ENCODE measurements around the gene ATP11C.

Gene ATP11C

DNA sequence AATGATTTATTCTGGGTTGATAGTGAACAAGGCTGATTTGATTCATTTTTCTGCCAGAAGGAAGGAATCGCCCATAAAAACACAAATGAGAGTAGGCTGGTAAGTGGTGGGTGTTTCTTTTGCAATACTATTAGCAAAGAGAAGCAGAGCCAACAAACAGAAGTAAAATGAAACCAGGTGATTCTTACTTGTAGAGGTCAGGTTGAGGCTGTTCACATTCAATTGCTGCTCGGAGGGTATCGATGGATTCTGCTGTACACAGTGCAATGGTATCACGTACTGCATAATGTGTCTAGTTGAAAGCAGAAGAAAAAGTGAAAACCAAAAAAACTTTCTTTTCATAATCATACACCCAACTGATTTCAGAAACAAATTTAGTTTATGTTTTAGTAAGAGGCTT lies 130.8 kb downstream of the ATP11C start:
- DNase-seq = no peak

DNA sequence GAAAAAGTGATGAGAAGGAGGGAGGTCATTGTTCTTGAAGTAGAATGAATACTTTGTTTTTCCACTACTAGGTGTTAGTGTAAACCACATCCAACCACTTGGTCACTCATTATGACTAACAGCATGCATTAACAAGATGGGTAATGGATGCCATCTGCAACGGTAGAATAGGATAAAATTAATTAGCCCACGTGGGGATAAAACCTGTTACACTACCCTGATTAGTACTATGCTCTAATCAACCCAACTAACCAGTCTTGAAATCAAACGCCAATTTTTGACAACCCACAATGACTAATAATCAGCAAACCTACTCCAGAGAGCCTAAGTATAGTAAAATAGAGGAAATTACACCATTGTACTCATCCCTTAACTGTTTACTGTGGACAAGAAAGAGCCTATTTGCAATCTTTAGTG lies 131.4 kb downstream of the ATP11C start:
- DNase-seq = no peak

DNA sequence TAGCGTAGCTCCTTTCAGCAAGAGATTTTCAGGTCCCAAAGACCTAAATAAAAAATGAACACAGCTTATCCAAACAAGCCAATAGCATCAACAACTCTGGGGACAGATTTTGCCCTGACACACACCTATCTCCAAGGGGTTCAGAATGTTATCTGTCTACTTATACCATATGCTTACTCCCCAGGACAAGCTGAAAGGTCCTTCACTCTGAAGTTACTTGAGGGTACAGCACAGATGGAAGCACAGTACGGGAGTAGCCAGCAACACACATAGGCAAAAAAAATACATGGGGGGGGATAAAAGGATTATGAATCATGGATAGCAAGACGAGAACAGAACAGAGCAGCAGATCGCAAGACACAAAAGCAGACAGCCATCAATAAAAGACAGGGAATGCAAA lies 134.2 kb downstream of the ATP11C start:
- no peak for DNase-seq

DNA sequence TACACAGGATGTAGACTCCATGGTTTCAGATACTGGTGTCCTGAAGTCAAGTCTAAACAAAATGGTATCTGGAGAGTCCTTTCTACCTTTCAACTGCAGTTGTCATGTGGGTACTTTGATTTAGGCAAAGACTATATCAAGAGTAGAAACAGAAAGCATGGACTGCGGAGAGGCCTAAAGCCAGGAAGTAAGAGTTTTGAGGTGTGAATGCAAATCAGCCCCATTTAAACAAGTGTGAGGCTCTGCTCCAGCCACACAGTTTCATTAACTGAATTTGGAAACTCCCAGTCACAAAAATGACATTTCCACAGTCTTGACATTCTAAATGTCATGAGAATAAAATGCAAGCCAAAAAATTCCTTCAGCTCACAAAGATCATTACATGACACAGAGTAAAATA lies 137.7 kb downstream of the ATP11C start:
- no peak for DNase-seq

DNA sequence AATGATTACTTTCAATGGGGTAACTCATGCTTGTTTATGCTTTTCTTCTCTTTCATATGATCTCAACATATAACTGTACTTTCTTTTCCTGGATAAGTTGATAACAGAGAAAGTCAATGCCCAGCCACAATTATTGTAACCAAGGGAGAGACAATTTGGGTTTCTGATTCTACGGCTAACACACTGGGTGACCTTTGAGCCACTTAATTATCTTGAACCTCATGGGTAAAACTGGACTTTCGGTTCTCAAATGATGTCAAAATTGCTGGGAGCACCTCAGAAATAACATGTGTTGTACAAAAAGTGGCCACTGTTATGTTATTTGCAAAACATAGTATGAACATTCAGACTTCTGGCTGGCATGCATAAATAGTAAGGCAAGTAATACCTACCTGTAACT lies 145.3 kb downstream of the ATP11C start:
- no peak for DNase-seq

DNA sequence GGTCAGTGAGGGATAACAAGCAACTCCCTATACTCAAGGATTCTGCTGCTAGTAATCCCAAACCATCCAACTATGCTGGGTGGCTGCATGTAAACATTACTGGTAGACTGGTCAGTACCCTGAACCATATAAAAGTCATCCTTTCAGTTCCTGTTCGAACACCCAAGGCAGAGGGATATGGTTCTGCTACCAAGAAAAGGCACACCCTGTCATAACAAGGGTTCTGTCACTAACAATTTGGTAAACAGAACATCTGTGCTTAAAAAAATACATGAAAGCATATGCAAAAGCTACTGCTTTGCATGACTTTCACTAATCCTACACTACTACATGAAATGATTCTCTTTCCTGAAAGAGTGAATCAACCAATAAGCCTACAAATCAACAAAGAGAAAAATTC lies 148.0 kb downstream of the ATP11C start:
- DNase-seq = no peak

DNA sequence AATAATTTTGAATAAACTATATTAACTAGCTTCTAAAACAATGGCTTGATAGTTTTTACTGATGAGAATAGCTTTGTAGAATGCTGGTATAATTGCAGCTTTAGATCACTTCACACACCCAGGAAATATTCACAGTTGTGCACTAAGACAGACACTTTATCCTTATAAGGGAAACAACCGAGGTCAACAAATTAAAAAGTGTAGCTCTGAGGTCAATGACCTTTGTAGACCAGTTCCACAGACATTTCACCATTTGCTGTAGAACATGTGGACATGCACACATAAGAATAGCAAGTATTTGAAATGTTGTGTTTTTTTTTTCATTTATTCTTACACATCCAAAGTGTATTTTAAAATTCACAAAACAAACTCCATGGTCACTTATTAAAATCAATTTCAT lies 148.9 kb downstream of the ATP11C start:
- no peak for DNase-seq

DNA sequence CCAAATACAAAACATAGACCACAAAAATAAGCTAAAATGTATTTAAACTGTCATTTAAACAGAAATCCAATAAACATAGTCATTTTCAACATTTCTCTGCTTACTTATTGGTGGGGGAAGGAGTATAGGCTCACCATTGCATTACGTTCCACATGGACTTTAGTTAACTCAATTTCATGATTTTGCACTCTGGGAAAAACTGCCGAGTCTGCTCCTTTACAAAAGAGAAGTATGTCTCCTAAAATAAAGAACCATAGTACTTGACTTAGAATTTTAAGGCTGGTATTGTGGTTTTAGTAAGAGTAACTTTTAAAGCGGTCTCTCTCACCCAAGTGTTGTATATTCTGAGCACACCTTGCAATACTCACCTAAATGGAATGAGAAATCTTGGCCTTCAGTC lies 149.8 kb downstream of the ATP11C start:
- DNase-seq = no peak

DNA sequence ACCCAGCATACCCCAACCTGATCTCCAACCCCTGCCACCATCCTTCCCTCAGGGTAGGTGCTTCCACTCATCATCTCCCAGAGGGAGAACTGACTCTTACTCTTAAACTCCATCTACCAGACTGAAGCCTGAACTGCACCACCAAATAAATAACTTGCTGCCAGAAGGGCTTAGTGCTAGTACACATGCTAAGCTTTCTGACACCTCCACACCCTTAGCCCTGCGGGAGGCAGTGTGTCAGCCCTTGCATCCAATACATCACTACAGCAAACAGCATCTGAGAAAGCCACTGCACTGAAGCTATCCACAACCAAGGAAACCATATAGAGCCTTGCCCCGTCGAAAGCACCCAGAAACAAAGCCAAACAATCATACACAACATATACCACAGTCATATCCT lies 156.3 kb downstream of the ATP11C start:
- no peak for DNase-seq

DNA sequence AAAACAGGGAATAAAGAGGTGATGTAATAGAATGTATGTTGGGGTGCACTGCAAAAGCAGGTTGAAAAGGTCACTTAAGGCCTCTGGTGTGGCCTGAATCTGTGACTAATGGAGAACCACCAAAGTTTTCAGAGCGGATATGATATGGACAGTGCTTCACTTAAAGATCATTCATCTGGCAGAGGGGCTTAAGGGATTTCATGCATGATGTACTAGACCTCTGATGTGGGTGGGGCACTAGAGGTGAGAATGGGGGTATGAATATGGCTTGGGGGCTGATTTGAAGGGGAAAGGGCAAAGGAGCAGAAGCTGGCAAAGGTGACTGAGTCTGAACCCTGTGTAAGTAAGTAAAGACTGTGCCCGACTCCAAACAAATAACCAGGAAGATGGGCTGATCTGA lies 162.5 kb downstream of the ATP11C start:
- DNase-seq = no peak

DNA sequence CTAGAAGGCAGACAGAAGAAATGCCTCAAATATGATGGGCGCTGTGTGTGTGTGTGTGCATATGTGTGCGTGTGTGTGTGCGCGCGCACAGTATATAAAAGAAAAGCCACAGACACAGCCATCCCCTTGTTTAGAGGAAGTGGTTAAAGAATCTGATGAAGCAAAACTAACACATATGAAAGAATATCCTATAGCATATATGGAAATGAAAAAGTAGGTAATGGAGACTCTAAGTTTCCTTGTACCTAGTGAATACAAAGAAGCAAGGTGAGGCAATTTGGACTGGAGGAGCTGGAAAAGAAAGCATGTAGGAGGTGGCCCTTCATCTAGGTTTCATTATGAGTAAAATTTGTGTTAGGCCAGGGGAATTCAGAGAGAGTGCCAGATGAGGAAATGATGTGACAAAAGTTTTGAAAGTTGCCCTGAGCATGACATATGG lies 166.3 kb downstream of the ATP11C start:
- no peak for DNase-seq

DNA sequence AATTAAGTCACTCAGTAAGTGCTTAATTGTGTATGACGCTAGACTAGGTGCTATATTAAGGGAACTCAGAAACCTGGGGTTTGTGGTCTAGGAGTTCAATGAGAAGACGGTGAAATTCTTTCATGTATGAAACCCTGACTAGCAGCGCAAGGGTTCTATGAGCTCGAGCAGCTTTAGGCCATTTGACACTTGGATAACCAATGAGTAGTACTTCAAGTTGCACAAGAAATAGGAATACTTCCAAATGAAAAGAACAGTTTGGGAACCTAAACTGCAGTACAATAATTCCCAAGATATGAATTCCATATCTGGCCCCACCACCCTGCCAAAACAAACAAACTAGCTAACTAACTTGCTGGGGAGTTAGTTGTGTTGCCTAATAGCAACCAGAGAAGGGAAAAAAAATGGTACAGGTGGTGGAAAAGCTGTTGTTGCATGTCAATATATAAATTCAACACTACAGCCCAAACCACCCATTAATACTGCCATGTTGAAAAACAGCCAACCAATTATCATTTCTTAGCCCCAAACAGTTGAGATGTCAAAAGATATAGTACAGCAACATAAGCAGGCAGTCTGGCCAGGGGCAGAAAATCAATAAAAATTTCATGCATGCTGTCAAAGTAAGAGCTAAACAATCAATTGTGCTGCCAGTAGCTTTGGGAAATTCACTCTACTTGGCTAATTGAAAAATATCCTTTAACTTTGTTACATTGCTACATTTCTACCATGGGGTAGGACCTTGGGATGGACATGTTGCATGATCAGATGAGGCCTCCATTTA lies 170.3 kb downstream of the ATP11C start:
- DNase-seq = no peak

DNA sequence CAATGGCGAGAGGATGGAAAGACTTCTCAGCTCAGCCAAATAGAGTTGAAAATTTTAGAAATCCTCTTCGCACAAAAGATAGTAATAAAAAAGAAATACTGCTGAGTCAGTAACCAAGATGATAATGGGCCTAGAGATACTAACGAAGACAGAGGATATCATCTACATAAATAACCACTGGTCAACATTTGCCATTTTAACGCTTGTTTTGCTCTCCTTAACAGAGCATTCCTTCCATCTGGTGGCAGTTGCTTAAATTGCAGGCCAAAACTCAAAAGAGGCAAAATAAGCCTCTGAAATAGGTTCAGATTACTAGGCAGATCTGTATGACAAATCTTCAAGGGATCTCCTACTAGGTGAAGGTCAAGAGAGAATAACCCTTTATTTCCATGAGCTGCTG lies 173.2 kb downstream of the ATP11C start:
- peak in 1 of 2 experiments; percentile 22 for DNase-seq

DNA sequence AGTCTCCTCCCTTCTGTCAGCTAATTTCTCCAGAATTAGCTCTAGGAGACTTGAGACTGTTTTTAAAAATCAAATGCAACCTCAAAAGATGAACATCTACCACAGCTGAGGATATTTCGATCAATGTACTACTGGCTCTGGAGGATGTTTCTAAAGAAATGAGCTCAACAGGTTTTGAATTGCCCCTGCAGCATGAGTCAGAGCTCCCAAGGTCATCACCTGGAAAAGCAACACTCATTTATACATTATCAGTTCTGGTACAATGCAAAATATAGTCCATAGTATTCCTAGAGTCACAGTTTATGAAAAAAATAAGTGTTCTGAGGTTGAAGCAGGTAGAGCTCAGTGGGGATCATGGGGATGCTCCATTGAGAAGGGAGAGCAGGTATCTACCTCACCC lies 174.0 kb downstream of the ATP11C start:
- DNase-seq = no peak

DNA sequence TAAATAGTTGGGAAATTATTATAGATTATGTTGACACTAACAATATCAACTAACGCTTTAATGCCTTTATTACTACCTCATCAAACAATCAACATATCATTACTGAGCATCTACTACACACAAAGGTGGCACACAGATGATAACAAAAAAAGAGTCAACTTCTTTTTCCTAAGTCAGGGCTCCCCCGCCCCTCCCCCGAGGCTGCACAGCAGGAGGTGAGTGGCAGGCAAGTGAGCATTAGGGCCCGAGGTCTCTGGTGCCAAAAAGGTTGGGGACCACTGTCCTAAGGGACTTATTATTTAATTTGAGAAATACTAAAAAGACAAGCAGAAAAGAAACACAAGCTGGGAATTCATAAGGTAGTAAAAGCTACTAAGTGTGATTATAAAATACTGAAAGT lies 174.6 kb downstream of the ATP11C start:
- DNase-seq = no peak

DNA sequence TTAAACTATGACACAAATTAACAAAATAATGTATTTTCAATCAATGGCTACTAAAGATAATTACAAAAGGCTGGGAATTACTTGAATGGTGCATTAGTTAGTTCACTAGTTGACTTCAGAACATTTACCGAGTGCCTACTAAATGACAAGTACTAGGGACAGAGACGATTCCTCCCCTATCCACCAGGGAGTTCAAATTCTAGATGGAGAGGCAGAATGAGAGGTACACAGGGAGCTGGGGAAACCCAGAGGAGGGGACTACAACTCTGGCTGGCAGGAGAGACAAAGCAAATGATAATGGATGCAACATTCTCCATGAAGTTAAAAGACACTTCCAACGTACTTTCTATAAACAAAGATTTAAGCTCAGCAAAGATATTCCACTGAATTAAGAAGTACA lies 181.8 kb downstream of the ATP11C start:
- DNase-seq = no peak

DNA sequence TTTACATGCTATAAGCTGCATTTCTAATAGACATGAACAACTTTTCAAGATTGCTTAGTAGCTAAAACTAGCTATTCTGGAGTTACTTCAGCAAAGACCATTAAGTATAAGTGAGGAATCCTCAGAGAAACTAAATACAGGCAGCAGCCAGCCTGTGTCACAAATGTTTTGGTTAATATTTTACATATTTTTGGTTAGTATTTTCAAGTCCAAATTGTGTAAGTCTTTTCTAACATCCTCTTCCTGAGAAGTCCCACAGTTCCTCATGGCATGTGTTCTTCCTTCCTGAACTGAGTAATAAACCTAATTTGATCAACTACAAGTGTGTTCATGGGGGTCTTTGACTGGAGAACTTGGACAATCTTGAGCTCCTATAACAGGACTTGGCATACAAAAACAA lies 182.5 kb downstream of the ATP11C start:
- DNase-seq = no peak

DNA sequence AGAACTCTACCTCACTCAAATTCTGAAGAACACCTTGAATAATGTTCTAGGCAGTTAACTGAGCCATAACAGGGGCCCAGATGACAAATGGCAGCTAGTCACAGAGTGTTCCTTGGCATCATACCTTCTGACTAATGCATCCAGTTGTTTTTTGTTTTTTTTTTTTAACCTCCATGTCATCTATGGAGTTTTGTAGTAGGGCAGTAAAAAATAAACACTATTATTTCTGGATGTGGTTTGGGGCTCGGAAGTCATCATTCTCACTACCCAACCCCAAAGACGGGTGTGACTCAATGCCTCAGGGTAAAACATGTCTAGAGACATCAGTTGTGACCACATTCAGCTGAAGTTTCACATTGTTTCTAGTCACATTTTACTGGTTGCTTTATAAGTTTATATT lies 193.7 kb downstream of the ATP11C start:
- no peak for DNase-seq

DNA sequence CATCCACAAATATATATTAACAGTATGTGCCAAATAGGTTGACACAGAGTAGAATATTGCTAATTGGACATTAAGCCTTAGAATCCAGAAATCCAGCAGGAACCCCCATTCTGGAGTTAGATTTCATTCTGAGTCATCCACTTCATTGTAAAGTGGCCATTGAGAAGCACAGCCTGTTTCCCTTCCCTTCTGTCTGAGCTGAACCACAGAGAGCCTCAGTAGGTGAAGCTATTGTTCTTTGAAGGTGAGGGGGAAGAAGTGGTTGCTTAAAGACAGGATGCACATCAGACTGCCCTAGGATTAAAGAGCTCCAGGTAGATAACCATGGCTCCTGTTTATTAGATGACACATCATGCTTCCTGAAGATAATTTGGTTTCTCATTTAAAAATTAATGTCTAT lies 194.3 kb downstream of the ATP11C start:
- no peak for DNase-seq

DNA sequence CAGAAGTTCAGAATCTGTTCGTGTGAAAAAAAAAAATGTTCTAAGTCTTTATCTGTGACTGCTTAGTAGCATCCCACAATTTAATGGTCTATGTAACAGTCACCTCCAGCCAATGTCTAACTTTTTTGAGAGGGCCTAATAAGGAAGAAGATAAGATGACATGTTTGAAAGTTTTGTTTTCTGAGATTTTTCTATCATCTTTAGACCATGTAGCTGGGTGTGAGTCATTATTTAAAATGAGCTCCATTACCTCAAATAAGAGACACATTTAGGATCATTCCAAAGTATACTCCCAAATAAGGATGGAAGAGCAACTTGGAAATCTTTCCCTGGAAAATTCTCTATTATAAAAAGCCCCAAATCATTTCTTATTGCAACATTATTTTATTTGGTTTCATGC lies 196.7 kb downstream of the ATP11C start:
- DNase-seq = no peak

DNA sequence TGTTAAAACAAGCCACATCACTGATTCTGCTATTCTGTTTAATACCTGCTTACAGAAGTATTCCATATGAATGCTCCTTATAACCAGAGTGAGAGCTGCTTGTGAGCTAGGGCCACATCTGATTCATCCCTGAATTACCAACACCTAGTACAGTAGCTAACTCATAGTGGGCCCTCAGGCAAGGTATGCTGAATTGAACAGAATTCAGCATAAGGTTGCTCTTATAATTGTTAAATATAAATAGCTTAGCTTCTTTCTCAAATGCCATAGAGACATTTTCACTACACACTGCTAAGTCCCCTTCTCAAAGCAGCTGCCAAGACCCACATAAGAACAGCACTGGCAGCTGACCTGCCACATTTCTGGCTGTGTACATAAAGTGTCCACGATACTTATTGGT lies 197.9 kb downstream of the ATP11C start:
- DNase-seq = no peak

DNA sequence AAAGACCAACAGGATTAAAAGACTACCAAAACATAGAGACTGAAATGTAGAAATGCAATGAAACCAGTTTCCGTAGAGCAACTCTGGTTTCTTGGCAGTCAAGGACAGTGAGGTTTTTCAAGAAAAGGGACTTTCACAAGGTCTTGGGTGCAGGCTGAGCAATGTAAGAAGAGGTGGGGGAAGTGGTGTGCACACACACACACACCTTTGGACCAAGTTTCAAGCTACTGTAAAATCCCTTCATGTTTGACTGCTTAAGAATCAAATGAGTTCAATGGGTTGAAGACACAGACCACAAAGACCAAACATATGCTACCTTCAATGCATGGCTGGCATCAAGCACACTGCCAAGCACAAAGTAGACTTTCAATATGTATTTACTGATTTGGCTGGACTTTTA lies 207.1 kb downstream of the ATP11C start:
- DNase-seq = no peak

DNA sequence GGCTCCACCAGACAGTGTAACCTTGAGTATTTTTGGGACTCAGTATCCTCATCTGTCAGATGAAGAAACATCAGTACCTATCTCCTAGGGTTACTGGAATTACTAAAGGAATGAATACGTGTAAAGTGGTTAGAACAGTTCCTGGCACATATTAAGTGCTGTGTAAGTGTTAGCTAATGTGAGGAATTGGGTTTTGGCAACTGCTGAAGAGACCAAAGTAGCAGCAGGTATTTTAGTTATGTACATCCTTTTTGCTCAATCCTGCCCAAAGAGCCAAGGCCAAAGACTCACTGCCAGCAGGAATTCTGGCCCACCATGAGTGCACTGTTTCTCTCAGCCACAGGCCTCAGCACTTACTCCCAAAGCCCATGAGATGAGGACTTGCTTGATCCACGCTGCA lies 208.2 kb downstream of the ATP11C start:
- no peak for DNase-seq

DNA sequence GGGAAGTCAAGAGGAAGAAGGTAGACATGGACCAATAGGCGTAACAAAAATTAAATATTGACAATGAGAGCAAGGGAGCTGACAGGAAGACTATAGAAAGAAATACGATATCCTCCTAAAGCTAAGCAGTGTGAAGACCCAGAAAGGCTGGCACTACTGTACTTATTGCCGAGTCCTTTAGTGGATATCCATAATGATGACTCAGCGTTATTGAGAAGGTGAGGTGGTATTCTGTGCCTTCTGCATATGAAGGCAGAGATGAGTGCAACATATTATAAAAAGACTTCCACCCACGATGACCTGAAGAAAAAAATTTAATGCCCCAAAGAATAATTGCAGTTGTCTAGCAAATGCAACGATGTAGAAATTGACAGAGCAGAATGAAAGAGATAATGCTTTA lies 211.9 kb downstream of the ATP11C start:
- DNase-seq = no peak

DNA sequence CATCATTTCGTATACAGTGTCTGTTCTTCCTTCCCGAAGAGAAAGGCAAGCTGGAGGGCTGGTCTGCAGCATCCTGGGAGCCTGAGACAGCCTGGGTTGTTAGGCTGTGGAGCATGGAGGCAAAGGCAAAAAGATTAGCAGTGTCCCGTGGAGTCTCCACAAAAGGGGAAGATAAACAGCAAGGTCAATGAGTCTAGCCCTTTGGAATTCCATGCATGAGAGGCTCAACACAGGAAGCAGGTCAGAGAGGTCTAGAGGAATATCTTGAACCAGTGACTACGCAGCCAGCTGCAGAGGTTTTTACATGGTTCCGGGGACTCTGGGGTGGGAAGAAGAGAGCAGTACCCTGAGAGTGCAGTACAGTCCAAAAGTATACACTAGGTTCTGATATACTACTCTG lies 212.7 kb downstream of the ATP11C start:
- DNase-seq = peak; percentile 17 to 34
